Measurements from ENCODE around the gene CDK17. TPM values are rescaled to one million over a fixed set of nuclear protein-coding genes. Genes with fewer than 3 reads are reported as not detected.
"Not testable (repeated sequence)": the region's sequence is repeated elsewhere in the genome, so short reads cannot be mapped to it uniquely, and the experiment has no call there.

CDK17 gene
- total and polyA plus RNA-seq, 4 experiments from 2014 or later: 30.5 to 67.4 (median 49.2) TPM

DNA sequence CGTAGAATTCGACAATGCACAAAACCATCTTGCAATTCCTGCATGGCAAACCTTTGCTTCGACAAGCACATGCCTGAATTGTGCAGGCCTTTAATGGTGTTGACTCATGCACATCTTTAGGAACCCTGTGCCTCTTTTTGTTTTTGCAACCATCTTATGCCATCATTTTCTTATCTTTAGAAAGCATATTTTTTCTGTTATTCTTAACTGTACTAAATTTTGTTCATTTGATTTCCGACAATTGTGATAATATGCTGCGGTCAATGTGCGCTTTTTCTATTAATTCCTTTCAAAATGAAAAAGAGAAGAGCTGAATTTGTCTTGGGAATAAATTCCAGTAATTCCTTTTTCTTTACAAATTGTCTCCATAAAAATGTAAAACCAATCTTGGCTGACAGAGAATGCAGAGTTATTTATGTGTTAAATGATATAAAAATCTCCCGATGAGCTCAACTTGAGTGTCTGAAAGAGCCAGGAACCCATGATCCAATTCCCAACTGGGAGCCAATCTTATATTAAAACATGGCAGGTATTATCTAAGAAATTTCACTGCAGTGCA lies 20.1 kb upstream of the CDK17 start:
- H3K27me3 Mint-ChIP-seq: no peaks in the 10 kb centered on the region
- no peak for DNase-seq
- H3K36me3 Mint-ChIP-seq: no peaks in the 10 kb centered on the region
- ChIA-PET CTCF (ENCODE audit: partially characterized antibody) (interaction anchor here (0.9 to 2.7 kb wide), 7 partner anchors 9 to 205 kb away, joined by 3 to 8 read pairs (median 5); partner anchors contain the start of gene CFAP54), POLR2A (ENCODE audit: partially characterized antibody) (interaction anchor here (0.9 to 3.4 kb wide), 2 partner anchors 10 to 26 kb away, joined by 3 to 12 read pairs; no protein-coding TSS in a partner anchor)
- no peak overlapping the region for H3K27ac ChIP-seq (ENCODE audit: low read depth, low read length)
- no peaks in the 10 kb centered on the region for H3K9me3 Mint-ChIP-seq
- H3K4me1 ChIP-seq (ENCODE audit: insufficient read depth, low read length): peaks cover 26% of the 10 kb centered on the region
- H3K9me3 ChIP-seq (ENCODE audit: control insufficient read depth in 1 of 2, low read length in 2 of 2): no peaks in the 10 kb centered on the region
- H3K4me1 Mint-ChIP-seq: peaks cover 12 to 49% (median 21%) of the 10 kb centered on the region in 4 donors
- H3K27ac Mint-ChIP-seq: peak overlapping the region; percentile 19 to 99 (median 97)
- no peaks in the 10 kb centered on the region for H3K36me3 ChIP-seq (ENCODE audit: insufficient read depth, low read length)
- H3K4me3 Mint-ChIP-seq: peak overlapping the region; percentile 73 to 93 (median 84)
- intact Hi-C loops (cut with micrococcal nuclease): no loop called here
- no peaks in the 10 kb centered on the region for H3K27me3 ChIP-seq (ENCODE audit: insufficient read depth, low read length)
- no peak overlapping the region for H3K4me3 ChIP-seq (ENCODE audit: low read length in 2 of 2)

DNA sequence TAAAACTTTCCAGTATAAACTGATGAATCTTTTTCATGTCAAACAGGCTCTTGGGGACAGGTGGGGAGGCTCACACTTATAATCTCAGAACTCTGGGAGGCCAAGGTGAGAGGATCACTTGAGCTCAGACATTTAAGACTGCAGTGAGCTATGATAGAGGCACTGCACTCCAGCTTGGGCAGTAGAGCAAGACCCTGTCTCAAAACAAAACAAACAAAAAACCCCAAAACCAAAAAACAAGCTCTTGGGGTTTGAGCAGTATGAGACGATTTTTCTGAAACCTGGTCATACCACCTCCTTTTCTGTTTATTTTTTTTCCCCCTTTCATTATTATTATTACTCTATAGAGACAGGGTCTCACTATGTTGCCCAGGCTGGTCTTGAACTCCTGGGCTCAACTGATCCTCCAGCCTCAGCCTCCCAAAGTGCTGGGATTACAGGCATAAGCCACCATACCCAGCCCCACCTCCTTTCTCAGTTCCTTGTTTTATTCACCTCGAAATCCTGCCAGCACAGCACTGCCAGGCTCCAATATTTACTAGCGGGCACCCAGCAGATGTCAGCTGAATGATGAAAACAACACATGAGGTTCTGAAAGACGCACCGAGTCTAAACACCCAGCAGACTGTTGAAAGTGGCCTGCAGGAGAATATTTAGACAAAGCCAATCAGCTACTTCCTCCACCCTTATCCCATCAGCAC lies 19.5 kb upstream of the CDK17 start:
- H3K4me1 ChIP-seq (ENCODE audit: insufficient read depth, low read length): peaks cover 23% of the 10 kb centered on the region
- Mint-ChIP-seq H3K9me3 (no peaks in the 10 kb centered on the region), H3K27me3 (no peaks in the 10 kb centered on the region), H3K27ac (peak overlapping the region in 5 of 7 donors; percentile 26 to 99 (median 37)), H3K4me3 (no peak overlapping the region), H3K36me3 (no peaks in the 10 kb centered on the region), H3K4me1 (peaks cover 10 to 49% (median 18%) of the 10 kb centered on the region in 4 donors)
- no peaks in the 10 kb centered on the region for H3K27me3 ChIP-seq (ENCODE audit: insufficient read depth, low read length)
- DNase-seq: no peak
- CTCF ChIA-PET (ENCODE audit: partially characterized antibody): interaction anchor here (0.9 to 2.7 kb wide), 8 partner anchors 8 to 204 kb away, joined by 3 to 8 read pairs (median 4); partner anchors contain the start of gene CFAP54
- H3K9me3 ChIP-seq (ENCODE audit: control insufficient read depth in 1 of 2, low read length in 2 of 2): no peaks in the 10 kb centered on the region
- intact Hi-C loops (cut with micrococcal nuclease): loop anchor here (5.0 kb wide), 1 partner anchor 83 kb away; no protein-coding TSS in a partner anchor
- POLR2A ChIA-PET (ENCODE audit: partially characterized antibody): interaction anchor here (0.9 to 3.4 kb wide), 3 partner anchors 11 to 26 kb away, joined by 3 to 12 read pairs (median 3); no protein-coding TSS in a partner anchor
- H3K27ac ChIP-seq (ENCODE audit: low read depth, low read length): no peak overlapping the region
- no peaks in the 10 kb centered on the region for H3K36me3 ChIP-seq (ENCODE audit: insufficient read depth, low read length)
- H3K4me3 ChIP-seq (ENCODE audit: low read length in 2 of 2): no peak overlapping the region

DNA sequence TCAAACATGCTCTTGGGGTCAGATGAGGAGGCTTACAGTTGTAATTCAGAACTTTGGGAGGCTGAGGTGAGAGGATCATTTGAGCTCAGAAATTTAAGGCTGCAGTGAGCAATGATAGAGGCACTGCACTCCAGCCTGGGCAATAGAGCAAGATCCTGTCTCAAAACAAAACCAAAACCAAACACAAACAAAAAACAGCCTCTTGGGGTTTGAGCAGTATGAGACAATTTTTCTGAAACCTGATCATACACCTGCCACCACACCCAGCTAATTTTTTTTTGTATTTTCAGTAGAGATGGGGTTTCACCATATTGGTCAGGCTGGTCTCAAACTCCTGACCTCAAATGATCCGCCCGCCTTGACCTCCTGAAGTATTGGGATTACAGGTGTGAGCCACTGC lies 17.4 kb upstream of the CDK17 start:
- POLR2A ChIA-PET (ENCODE audit: partially characterized antibody): interaction anchor here (2.2 kb wide), 1 partner anchor 17 kb away, joined by 9 read pairs; the partner anchor contains the start of gene CDK17

DNA sequence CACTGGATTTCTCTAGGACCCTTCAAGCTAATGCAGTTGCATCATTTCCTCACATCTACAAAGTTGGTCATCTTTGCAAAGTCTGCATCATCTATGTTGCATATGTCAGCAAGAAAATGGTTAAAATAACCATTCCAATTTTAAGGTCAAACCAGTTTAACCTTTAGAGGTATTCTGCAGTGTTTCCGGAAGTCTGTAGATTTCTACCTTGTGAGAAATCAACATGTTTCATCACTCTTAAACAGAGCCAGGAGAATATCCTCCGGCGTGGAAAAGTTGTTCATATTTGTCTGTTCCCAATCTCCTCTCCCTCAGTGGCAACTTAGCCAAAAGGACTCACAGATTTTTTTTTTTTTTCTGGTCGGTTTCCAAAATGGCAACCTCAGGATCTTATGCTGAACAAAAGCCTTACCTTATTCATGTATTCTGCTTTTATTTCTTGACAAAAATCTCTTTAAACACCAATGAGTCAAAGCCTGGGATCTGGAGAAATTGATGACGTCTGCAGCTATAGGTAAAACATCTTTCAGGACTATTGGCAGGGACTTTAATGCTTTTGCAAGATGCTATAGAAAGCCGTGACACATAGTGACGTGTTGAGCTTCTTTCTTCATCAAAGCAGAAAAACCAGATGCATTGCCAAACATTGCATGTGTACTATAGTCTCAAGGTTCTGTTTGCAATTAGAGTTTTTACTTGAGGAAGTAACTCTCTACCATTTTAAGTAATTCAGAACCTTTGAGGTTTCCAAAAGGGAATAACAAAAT lies 16.0 kb upstream of the CDK17 start:
- intact Hi-C loops (cut with micrococcal nuclease): loop anchor here (5.0 kb wide), 1 partner anchor 86 kb away; no protein-coding TSS in a partner anchor
- Histone ChIP-seq H3K36me3 (ENCODE audit: insufficient read depth, low read length) (no peaks in the 10 kb centered on the region), H3K9me3 (ENCODE audit: control insufficient read depth in 1 of 2, low read length in 2 of 2) (no peaks in the 10 kb centered on the region), H3K27ac (ENCODE audit: low read depth, low read length) (no peak overlapping the region), H3K4me1 (ENCODE audit: insufficient read depth, low read length) (peaks cover 17% of the 10 kb centered on the region), H3K27me3 (ENCODE audit: insufficient read depth, low read length) (no peaks in the 10 kb centered on the region), H3K4me3 (ENCODE audit: low read length in 2 of 2) (no peak overlapping the region)
- Mint-ChIP-seq H3K4me1 (peaks cover 7 to 31% (median 13%) of the 10 kb centered on the region in 4 donors), H3K4me3 (no peak overlapping the region), H3K9me3 (no peaks in the 10 kb centered on the region), H3K27me3 (no peaks in the 10 kb centered on the region), H3K36me3 (no peaks in the 10 kb centered on the region), H3K27ac (peak overlapping the region in 1 of 7 donors; percentile 48)
- ChIA-PET POLR2A (ENCODE audit: partially characterized antibody) (interaction anchor here (1.0 to 2.2 kb wide), 2 partner anchors 15 to 73 kb away, joined by 3 to 9 read pairs; partner anchors contain the start of genes CDK17 and CFAP54), CTCF (ENCODE audit: partially characterized antibody) (interaction anchor here (1.8 kb wide), 1 partner anchor 30 kb away, joined by 6 read pairs; no protein-coding TSS in a partner anchor)
- no peak for DNase-seq

More for the DNA sequence above, 17.4 kb upstream of the CDK17 start:
- H3K27me3 Mint-ChIP-seq; DNase-seq; H3K9me3 Mint-ChIP-seq; H3K4me3 Mint-ChIP-seq; H3K27ac ChIP-seq (ENCODE audit: low read depth, low read length); H3K4me3 ChIP-seq (ENCODE audit: low read length in 2 of 2); H3K36me3 ChIP-seq (ENCODE audit: insufficient read depth, low read length); H3K36me3 Mint-ChIP-seq; H3K27me3 ChIP-seq (ENCODE audit: insufficient read depth, low read length); H3K9me3 ChIP-seq (ENCODE audit: control insufficient read depth in 1 of 2, low read length in 2 of 2): not testable (repeated sequence)
- peak overlapping the region in 2 of 7 donors; percentile 4 to 13 for H3K27ac Mint-ChIP-seq
- H3K4me1 ChIP-seq (ENCODE audit: insufficient read depth, low read length): peaks cover 23% of the 10 kb centered on the region
- peaks cover 8 to 43% (median 18%) of the 10 kb centered on the region in 4 donors for H3K4me1 Mint-ChIP-seq
- intact Hi-C loops (cut with micrococcal nuclease): loop anchor here (5.0 kb wide), 1 partner anchor 85 kb away; no protein-coding TSS in a partner anchor
- CTCF ChIA-PET (ENCODE audit: partially characterized antibody): interaction anchor here (1.1 to 1.8 kb wide), 2 partner anchors 10 to 29 kb away, joined by 3 to 6 read pairs; no protein-coding TSS in a partner anchor

DNA sequence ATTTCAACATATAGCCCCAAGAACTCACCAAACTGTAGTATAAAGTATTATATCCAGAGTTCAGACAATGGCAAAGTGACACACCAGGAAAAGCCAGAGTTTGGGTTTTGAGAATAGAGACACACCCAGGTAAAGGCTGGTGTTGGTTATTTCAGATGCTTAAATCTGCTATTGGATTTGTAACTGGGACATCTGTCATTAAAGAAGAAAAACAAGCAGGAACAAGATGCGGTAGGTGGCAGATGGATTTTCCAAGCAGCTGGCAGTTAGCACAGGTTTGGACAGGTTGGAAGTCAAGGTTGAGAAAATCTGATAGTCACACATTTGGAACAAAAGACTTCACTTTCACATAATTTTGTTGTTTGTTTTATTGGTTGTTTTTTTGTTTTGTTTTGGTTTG lies 14.4 kb upstream of the CDK17 start:
- Histone ChIP-seq H3K27me3 (ENCODE audit: insufficient read depth, low read length) (no peaks in the 10 kb centered on the region), H3K27ac (ENCODE audit: low read depth, low read length) (no peak overlapping the region), H3K4me3 (ENCODE audit: low read length in 2 of 2) (no peak overlapping the region), H3K4me1 (ENCODE audit: insufficient read depth, low read length) (peaks cover 5% of the 10 kb centered on the region), H3K9me3 (ENCODE audit: control insufficient read depth in 1 of 2, low read length in 2 of 2) (no peaks in the 10 kb centered on the region), H3K36me3 (ENCODE audit: insufficient read depth, low read length) (no peaks in the 10 kb centered on the region)
- intact Hi-C loops (cut with micrococcal nuclease): loop anchor here (5.0 kb wide), 1 partner anchor 88 kb away; no protein-coding TSS in a partner anchor
- ChIA-PET POLR2A (ENCODE audit: partially characterized antibody) (no interaction called here), CTCF (ENCODE audit: partially characterized antibody) (no interaction called here)
- DNase-seq: no peak
- H3K4me1 Mint-ChIP-seq: peaks cover 0 to 16% (median 2%) of the 10 kb centered on the region in 4 donors
- no peaks in the 10 kb centered on the region for H3K9me3 Mint-ChIP-seq
- H3K27ac Mint-ChIP-seq: no peak overlapping the region
- no peaks in the 10 kb centered on the region for H3K36me3 Mint-ChIP-seq
- no peaks in the 10 kb centered on the region for H3K27me3 Mint-ChIP-seq
- H3K4me3 Mint-ChIP-seq: no peak overlapping the region

DNA sequence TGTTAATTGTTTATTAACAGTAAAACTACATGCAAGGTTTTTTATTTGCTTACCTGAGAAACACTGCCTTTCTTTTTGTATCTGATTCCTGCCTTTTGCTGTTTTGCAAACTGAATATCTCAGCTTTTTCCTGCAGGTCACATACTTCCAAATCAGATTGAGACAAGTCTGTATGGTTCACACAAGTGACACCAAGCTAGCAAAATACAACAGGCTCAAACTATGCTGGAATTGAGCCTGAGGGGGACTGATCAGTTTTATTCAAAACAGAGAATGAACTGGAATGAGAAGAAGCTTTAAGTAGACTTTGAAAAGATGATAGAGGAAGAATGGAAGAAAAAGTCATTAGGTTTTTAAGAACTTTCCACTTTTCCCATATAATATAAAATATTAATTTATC lies 12.2 kb upstream of the CDK17 start:
- Mint-ChIP-seq H3K4me3 (no peak overlapping the region), H3K4me1 (peaks cover 0 to 10% (median 2%) of the 10 kb centered on the region in 4 donors), H3K27ac (no peak overlapping the region), H3K36me3 (no peaks in the 10 kb centered on the region), H3K9me3 (peaks cover 0 to 1% (median 0%) of the 10 kb centered on the region in 8 donors), H3K27me3 (no peaks in the 10 kb centered on the region)
- peaks cover 5% of the 10 kb centered on the region for H3K4me1 ChIP-seq (ENCODE audit: insufficient read depth, low read length)
- intact Hi-C loops (cut with micrococcal nuclease): no loop called here
- ChIA-PET CTCF (ENCODE audit: partially characterized antibody) (interaction anchor here (1.3 to 2.3 kb wide), 3 partner anchors 10 to 197 kb away, joined by 4 to 12 read pairs (median 5); partner anchors contain the start of gene CDK17), POLR2A (ENCODE audit: partially characterized antibody) (interaction anchor here (1.0 kb wide), 1 partner anchor 11 kb away, joined by 6 read pairs; the partner anchor contains the start of gene CDK17)
- H3K36me3 ChIP-seq (ENCODE audit: insufficient read depth, low read length): no peaks in the 10 kb centered on the region
- H3K27me3 ChIP-seq (ENCODE audit: insufficient read depth, low read length): no peaks in the 10 kb centered on the region
- no peak for DNase-seq
- no peaks in the 10 kb centered on the region for H3K9me3 ChIP-seq (ENCODE audit: control insufficient read depth in 1 of 2, low read length in 2 of 2)
- no peak overlapping the region for H3K27ac ChIP-seq (ENCODE audit: low read depth, low read length)
- H3K4me3 ChIP-seq (ENCODE audit: low read length in 2 of 2): no peak overlapping the region

Data from CD4-positive, alpha-beta memory T cell (primary cell).